ENCODE data around the gene RAMP2. TPM values are rescaled to one million over a fixed set of nuclear protein-coding genes. Genes with fewer than 3 reads are reported as not detected.

The RAMP2 gene
- total RNA-seq, 1 donor from 2014 or later: not detected

Other genes with a start within 250 kb of the RAMP2 start
- gene NAGLU, start 225.0 kb upstream of the RAMP2 start, total RNA-seq: 20.4 and 20.7 TPM in 2 replicates
- 0.42 and 0.83 TPM in 2 replicates for gene HSD17B1, start 208.3 kb upstream of the RAMP2 start, total RNA-seq
- gene COASY, start 199.1 kb upstream of the RAMP2 start, total RNA-seq: 97.7 and 109 TPM in 2 replicates
- gene MLX, start 194.1 kb upstream of the RAMP2 start, total RNA-seq: 67.8 and 72.6 TPM in 2 replicates
- gene PSMC3IP, start 183.5 kb upstream of the RAMP2 start, total RNA-seq: 29.1 and 31.1 TPM in 2 replicates
- 35.8 and 38.3 TPM in 2 replicates for gene RETREG3, start 151.9 kb upstream of the RAMP2 start, total RNA-seq
- 99.9 and 100 TPM in 2 replicates for gene TUBG1, start 151.5 kb upstream of the RAMP2 start, total RNA-seq
- 11.8 and 12.9 TPM in 2 replicates for gene TUBG2, start 101.9 kb upstream of the RAMP2 start, total RNA-seq
- 0.77 and 1.1 TPM in 2 replicates for gene PLEKHH3, start 84.2 kb upstream of the RAMP2 start, total RNA-seq
- gene CCR10, start 79.4 kb upstream of the RAMP2 start, total RNA-seq: 0.17 and 0.75 TPM in 2 replicates
- 3.0 and 3.2 TPM in 2 replicates for gene CNTNAP1, start 78.7 kb upstream of the RAMP2 start, total RNA-seq
- 39.5 and 39.6 TPM in 2 replicates for gene EZH1, start 16.2 kb upstream of the RAMP2 start, total RNA-seq
- 89.5 and 93.7 TPM in 2 replicates for gene VPS25, start 12.2 kb downstream of the RAMP2 start, total RNA-seq
- 0.12 TPM in 2 replicates for gene WNK4, start 19.4 kb downstream of the RAMP2 start, total RNA-seq
- gene COA3, start 37.5 kb downstream of the RAMP2 start, total RNA-seq: 50.4 and 50.7 TPM in 2 replicates
- not detected in 2 replicates for gene CNTD1, start 37.6 kb downstream of the RAMP2 start, total RNA-seq
- 94.1 and 106 TPM in 2 replicates for gene BECN1, start 63.1 kb downstream of the RAMP2 start, total RNA-seq
- gene PSME3, start 72.2 kb downstream of the RAMP2 start, total RNA-seq: 232 and 250 TPM in 2 replicates
- gene AOC2, start 83.4 kb downstream of the RAMP2 start, total RNA-seq: 3.3 and 4.2 TPM in 2 replicates
- 1.8 and 2.2 TPM in 2 replicates for gene AOC3, start 90.0 kb downstream of the RAMP2 start, total RNA-seq
- gene G6PC1, start 139.6 kb downstream of the RAMP2 start, total RNA-seq: not detected in 2 replicates
- gene AARSD1, start 203.2 kb downstream of the RAMP2 start, total RNA-seq: 78.2 and 78.4 TPM in 2 replicates
- 0.66 and 1.4 TPM in 2 replicates for gene PTGES3L, start 218.9 kb downstream of the RAMP2 start, total RNA-seq
- gene RUNDC1, start 219.3 kb downstream of the RAMP2 start, total RNA-seq: 20.2 and 20.5 TPM in 2 replicates
- gene RPL27, start 237.2 kb downstream of the RAMP2 start, total RNA-seq: 1,178 and 1,206 TPM in 2 replicates
- gene IFI35, start 245.6 kb downstream of the RAMP2 start, total RNA-seq: 51.9 and 55.2 TPM in 2 replicates